GM18519 (cell line): ENCODE results near the gene KRTCAP2.

Experiments used
- ATAC-seq: cut with Tn5 transposase; IDR thresholded peaks from one replicate; pipeline ENCODE4 v1.9.1; 2021; ENCODE audit warnings: mild to moderate bottlenecking, moderate library complexity; ENCODE audit not compliant: unreplicated experiment, low FRiP score

KRTCAP2 gene

DNA sequence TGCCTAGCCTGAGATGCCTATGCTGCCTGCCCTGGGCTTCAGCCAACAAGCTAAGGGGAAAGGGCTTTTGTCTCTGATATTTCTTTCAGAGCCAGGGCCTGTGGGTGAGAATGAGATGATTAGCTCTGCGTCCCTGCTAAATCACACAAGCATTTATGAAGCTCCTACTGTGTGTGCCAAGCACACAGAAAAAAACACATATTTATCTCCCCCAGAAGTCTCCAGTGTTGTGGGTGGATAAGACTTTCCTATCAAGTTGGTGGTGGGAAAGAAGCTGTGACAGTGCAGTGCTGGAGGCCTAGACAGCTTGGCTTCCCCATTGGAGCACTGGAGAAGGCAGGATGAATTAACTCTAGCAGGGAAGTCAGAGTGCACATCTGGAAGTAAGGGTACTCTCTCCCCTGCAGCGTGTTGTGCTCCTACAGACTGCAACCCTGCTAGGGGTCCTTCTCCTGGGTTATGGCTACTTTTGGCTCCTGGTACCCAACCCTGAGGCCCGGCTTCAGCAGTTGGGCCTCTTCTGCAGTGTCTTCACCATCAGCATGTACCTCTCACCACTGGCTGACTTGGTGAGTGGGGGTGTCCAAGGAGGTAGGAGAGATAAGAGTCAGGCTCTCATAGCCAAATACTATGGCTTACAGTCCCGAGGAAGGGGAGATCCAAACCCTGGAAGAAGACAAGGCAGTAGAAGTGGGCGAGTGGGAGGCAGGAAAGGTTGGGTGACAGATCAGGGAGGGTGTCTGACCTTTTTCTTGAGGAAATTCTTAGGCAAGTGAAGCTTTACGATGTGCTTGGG is 35.8 kb downstream of the KRTCAP2 start:
- ATAC-seq: no peak

DNA sequence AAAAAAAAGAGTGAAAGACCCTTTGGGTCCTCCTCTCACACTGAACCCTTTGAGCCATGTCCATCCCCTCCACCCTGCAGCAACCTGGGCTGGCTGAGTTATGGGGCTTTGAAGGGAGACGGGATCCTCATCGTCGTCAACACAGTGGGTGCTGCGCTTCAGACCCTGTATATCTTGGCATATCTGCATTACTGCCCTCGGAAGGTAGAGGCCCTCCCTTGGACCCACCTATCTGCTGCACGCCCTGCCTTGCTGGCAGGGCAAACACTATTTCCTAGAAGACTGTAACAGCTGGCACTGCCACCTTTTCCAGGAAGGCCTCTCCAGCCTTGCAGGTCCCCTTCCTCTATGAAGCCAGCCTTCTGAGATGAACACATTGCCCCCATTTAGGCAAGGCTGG is 36.4 kb downstream of the KRTCAP2 start:
- no peak for ATAC-seq

DNA sequence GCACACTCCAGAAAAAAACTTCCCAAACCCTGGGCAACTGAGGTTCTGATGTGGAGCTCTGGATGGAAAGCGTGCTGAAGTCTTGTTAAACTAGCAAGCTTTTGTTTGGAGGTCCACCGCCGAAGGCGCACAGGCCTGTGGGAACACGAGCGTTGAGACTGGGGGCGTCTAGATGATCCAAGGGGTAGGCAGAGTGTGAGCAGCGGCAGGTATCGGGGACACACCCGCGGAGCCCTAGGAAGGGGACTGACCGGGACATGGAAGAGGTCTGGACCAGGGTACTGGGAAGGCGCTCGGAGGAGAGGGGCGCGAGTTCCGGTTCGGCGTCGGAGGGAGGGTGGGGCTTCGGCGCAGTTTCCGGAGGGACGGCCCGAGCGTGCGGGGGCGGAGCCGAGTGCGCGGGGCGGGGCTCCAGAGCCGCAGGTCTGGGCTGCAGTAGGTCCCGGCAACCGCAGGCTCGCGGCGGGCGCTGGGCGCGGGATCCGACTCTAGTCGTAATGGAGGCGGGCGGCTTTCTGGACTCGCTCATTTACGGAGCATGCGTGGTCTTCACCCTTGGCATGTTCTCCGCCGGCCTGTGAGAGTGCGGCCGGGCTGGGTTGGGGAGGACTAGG is 37.6 kb downstream of the KRTCAP2 start, which contains the start of gene SLC50A1:
Gene SLC50A1, plus strand, starts transcription at position 438 of the 614 bp plus-strand sequence. Its CDS starts 60 bp downstream, at position 498.
- ATAC-seq: peak; percentile 47

DNA sequence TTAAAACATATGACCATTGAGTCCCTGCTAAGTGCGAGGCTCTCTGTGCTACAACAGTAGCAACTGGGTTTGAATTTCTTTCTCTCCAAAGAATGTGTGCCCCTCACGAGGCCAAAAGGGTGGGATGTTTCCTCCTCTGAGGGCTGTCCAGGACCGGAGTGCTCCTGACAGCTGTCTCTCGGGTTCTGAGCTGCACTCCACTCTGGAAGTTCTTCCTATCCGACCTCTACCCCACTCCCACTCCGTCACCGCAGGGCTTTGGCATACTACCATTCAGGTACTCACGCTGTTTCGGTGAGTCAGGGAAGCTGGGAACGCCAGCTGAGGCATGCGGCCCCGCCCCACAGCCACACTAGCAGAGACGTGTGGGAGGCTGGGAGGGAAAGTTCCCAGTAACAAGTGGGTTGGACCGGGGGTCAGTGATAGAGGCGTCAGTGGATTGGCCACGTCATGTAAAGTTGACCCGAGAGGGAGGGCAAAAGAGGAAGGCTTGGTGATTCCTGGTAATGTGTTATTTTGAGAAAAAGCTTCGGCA is 38.2 kb downstream of the KRTCAP2 start:
- no peak for ATAC-seq

DNA sequence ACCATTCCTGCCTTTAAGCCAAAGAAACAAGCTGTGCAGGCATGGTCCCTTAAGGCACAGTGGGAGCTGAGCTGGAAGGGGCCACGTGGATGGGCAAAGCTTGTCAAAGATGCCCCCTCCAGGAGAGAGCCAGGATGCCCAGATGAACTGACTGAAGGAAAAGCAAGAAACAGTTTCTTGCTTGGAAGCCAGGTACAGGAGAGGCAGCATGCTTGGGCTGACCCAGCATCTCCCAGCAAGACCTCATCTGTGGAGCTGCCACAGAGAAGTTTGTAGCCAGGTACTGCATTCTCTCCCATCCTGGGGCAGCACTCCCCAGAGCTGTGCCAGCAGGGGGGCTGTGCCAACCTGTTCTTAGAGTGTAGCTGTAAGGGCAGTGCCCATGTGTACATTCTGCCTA is 38.8 kb downstream of the KRTCAP2 start:
- ATAC-seq: no peak

DNA sequence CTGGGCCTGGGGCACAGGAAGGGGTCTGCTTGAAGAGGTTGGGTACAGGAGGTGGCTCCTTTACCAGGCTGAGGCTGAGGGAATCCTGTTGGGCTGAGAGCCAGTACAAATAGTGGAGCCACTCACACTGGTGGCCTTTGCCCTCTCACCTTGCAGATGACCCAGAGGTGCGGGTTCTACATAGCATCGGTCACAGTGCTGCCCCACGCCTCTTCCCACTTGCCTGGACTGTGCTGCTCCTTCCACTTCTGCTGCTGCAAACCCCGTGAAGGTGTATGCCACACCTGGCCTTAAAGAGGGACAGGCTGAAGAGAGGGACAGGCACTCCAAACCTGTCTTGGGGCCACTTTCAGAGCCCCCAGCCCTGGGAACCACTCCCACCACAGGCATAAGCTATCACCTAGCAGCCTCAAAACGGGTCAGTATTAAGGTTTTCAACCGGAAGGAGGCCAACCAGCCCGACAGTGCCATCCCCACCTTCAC is 39.3 kb downstream of the KRTCAP2 start:
- ATAC-seq: no peak

DNA sequence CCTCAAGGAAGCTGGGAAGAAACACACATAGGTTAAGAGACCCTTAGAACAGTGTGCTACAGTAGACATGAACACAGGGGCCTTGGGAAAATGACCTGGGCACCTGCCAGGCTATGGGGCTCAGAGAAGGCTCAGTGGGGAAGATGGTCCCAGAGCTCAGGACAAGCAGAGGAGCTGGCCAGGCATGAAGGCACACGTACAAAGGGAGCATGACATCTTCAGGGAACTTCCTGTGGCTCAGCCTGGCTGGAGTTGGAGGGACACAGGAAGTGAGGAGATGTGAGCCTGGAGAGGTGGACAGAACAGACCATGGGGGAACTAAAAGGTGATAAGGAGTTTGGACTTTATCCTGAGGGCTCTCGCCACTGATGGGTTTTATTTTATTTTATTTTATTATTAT is 41.2 kb downstream of the KRTCAP2 start:
- no peak for ATAC-seq

DNA sequence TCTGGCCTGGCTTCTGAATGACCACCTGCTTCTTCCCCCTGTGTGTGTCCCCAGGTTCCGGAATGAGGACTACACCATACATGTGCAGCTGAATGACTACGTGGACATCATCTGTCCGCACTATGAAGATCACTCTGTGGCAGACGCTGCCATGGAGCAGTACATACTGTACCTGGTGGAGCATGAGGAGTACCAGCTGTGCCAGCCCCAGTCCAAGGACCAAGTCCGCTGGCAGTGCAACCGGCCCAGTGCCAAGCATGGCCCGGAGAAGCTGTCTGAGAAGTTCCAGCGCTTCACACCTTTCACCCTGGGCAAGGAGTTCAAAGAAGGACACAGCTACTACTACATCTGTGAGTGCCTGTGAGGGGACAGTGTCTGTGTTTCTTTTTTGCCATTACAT is 41.8 kb downstream of the KRTCAP2 start:
- ATAC-seq: no peak

DNA sequence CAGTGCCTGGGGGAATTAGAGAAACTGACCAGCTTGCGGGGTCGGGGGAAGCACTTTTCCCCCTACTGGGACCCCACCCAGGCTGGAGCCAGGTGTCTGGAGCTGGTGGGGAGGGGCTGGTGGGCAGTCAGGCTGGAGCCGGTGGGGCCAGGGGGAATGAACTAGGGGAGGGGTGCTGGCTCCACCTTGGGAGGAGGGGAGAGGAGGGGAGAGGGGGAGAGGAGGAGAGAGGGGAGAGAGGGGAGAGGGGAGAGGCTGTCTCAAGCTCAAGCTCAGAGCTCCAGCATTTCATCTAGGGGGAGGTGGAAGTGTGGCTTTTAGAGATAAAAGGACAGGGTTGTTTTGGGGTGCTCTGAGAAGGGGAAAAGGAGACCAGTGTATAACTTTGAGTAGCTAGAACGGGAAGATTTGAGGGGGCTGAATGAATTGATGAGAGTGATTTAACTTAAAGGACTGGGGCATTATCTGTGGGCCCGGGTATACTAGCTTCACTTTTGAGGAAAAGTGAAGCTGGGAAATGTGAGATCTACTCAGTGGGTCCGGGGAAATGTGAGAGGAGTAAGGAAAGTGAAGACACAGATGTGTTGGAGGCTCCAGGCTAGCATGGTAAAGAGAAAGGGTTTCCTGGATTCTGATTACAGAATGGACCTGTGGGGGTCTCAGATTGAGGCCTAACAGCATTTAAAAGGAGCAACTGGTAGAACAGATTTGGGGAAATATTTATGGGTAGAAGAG is 42.7 kb downstream of the KRTCAP2 start:
- ATAC-seq: no peak

DNA sequence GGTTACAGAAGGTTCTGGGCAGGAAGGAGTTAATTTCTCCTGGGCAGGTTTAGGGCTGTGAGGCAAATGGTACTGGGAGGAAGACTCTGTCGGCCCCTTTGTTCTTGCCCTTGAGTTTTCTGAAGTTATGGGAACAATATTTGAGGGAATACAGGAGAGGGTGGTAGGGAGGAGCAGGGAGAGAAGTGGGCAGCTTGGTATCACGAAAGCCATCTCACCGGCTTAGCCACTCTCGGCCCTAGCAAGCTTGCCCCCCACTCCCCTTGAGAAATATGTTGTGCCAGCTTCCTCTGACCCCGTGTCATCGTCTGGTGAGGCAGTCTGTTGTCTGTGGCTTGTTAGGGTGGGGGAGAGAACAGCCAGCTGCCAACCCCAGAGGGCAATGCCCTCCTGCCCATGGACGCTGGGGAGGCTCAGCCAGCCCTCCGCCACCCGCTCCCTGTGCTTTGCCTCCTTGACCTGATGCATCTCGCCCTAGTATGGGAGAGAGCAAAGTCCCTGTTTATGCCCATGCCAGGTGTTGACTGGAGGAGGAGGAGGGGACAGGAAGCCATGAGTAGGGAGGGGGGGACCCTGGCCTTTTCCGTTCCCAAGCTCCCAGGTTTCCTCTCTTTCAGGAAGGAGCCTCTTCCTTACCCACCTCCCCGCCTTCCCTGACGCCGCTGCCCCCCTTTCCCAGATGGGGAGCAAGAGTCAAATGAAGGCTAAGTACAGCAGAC is 44.2 kb downstream of the KRTCAP2 start:
- ATAC-seq: no peak

DNA sequence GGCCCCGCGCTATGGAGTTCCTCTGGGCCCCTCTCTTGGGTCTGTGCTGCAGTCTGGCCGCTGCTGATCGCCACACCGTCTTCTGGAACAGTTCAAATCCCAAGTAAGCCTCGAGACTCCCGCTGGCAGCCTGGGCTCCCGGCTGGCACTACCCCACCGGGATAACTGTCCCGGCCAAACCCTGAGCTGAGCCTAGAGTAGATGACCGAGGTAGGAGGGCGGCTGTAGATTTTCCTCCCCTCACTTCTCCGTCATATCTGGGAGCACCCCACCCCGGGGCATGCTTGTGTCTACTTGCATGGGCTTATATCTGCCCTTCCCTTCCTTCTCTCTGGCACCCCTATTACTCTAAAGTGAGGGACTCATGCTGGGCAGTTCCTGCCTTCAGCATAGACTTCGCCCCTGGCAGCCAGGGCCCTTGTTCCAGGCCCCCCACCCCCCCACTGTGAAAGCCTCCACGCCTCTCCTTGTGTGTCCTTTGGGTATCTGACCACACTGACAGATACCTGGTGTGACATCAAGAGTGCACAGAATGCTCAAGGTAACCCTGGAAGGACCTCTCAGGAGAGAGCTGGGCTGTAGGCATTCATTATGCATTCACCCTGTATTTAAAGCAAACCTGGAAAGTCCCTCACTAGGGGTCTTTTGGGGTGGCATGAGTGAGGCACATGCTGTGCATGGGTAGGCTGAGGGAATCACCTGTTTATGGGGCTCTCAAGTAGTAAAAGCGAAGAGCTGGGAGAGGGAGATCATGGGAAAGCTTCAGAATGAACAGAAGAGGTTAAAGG is 44.9 kb downstream of the KRTCAP2 start:
- no peak for ATAC-seq

DNA sequence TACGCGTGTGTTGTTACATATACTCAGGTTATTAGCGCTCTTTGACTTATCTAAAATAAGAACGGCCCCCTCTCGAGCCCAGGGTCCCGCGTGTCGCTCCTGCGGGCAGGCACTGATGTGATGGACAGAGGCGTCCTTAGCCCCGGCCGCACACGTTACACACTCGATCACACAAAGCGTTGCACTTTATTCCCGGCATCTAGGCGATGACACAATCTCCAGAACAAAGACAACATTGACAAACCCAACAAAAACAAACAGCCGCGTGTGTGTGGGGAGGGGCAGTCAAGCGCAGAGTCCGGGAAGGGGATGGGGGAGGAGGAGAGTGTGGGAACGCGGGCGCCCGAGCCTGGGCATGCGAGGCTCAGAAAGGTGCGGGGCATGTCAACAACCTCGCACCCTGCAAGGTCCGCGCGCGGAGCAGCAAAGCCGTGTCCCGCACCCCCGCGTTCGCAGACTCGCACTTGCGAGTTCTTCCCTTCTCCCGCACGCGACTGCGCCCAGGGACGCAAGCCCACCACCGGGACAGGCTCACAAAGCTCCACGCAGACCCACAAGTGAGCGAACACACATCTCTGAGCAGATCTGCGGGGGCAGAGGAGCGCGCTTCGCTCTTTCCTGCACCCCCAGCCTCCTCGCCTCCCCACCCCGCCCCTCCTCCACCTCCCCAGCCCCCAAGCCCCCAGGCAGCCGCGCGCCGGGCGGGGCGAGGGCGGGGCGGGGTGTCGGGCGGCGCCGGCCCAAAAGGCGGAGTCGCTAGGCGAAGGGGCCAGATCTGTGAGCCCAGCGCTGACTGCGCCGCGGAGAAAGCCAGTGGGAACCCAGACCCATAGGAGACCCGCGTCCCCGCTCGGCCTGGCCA is 45.8 kb downstream of the KRTCAP2 start, which contains the start of gene EFNA1:
Gene EFNA1, plus strand, starts transcription at position 772 of the 862 bp plus-strand sequence. CDS start 102 bp downstream, outside the sequence.
- ATAC-seq: no peak

DNA sequence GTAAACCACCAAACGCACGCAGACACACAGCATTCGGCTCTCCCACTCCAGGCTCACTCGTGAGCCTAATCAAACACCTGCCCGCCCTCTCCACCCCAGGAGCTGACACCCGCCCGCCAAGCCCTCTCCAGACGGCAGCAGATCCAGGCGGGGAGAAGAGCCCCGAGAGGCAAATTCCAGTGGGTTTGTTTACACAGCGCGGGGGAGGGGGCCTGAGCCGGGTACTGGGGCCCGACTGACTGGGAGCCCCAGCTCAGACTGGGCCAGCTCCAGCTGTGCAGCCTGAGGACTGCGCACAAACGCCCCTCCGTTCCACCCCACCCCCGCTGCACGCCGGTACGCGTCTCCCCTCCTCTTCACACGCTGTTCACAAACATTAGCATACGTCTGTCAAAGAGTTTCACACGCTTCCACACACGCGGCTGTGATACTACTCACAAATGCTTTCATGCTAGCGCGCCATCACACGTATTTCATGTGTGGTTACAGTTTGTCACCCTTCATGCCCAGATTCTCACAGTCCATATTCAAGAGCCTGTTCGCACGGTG is 46.5 kb downstream of the KRTCAP2 start:
- ATAC-seq: no peak

DNA sequence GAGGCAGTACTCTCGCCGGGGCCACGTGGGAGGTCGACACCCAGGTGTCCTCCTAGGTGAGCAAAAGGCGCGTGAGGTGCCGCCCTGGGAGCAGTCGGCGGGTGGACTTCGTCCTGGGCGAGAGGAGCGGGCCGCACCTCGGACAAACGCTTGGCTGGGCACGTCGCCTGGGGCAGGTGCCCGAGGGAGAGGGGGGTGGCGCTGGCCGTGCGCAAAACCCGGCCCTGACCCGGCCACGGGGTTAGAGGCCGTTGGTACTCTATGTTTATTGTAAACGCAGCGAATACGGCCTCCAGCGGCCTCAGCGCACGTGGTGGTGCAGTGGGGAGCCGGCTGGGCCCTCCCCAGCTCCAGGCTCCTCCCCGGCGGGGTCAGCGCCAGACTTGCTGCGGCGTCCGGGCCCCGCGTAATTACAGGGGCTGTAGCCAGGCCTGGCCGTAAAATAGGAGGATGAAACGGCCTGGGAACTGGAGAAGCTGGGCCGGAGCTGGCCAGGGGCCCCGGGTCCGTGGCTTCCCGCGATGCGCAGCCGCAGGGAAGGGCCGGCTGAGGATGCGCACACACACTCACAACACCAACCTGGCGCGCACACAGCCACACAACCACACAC is 47.1 kb downstream of the KRTCAP2 start:
- no peak for ATAC-seq

DNA sequence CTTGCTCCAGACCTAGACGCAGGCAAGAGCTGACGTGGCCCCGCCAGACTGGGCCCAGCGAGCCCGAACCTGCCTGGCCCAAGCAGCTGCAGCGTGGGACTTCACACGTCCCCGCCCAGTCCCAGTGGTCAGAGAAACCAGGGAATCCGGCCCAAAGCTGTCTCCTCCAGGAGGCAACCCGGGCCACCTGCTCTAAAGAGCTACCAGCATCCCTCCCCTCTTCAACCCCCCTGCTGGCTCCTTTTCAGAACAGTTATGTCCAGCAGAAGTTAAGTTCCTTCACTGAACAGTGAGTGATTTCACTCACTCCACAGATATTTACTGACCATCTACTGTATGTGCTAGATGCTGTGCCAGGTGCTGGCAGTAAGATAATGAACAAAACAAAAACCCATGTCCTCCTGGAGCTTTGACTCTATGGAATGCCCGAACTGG is 47.6 kb downstream of the KRTCAP2 start:
- ATAC-seq: no peak

DNA sequence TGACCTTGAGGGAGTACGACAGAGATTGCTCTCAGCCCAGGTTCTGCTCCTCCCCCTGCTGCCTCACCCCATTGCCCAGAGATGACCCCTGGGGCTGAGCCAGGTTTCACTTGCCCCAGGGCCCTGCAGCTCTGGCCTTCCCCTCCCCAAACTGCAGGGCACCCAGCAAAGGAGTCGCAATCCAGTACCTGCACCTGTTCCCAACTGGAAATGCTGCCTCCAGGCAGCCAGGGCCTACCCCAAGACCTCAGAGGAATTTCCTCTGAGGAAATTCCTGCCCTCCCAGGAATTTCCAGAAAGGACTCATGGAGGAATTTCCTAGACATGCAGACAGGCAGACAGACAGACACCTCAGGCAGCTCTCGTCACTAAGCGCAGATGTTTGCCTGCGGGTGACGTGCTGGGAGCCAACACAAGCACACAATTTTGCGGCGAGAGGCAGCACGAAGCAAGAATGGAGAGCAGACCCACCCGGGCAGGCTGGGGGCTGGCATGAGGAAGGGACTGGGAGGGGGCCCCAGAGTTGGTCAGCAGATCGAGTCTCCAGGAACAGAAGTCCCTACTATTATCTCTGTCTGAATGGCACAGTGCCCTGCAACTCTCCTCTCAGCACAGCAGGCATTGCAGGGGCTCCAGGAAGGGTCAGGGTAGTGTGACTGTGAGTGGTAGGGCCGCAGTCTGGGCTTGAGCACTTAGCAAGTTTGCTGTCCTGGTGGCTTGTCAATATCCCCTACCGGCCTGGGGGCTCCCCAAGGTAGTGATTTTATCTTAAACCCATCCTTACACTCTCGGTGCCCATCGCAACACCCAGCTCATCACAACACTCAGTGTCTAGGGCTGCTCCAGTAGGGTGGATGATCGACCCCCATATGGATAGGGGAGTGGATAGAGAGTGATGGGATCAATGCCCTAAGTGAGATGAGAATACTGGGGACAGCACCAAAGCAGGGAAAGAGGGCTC is 48.3 kb downstream of the KRTCAP2 start:
- no peak for ATAC-seq

DNA sequence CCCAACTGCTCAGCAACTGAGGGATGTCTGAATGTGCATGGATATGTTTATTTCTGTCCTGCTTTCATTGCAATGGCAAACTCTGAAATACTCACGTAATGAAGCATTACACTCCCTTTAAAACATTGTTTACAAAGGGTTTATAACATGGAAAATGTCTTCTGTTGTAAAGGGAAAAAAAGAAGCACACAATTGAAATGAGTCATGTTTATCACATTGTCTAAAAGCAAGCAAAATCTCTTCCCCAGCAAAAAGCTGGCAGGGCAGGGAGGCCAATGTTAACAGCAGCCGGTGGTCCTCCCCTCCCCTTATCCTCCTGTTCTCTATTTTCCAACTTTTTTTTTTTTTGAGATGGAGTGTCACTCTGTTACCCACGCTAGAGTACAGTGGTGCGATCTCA is 49.3 kb downstream of the KRTCAP2 start:
- no peak for ATAC-seq
